Motor neuron (in vitro differentiated cells): ENCODE measurements around the gene THSD7A. TPM values are rescaled to one million over a fixed set of nuclear protein-coding genes. Genes with fewer than 3 reads are reported as not detected.
A peak's percentile ranks its signal among the peaks of the same experiment; 100 is the strongest.

Experiments used
- ATAC-seq, 8 experiments: fragments of 200-7000 bp; cut with Tn5 transposase; replicated peaks in 6 of 8; 2 replicates each; pipeline ENCODE4 v1.8.0; 2021; ENCODE audit warnings: mild to moderate bottlenecking in 8 of 8, moderate library complexity in 8 of 8
- H3K27ac ChIP-seq, 2 donors: fragments of 250-450 bp; sonication (Bioruptor Pico); 2 replicates each; pipeline ENCODE4 v1.9.0; 2021; ENCODE audit warnings: antibody characterized with exemption in 2 of 2, mild to moderate bottlenecking in 2 of 2, moderate library complexity in 1 of 2
- H3K4me1 ChIP-seq, 2 donors: fragments of 250-450 bp; sonication (Bioruptor Pico); replicated peaks in 1 of 2; 2 replicates each; pipeline ENCODE4 v1.6.1; 2021; ENCODE audit warnings: antibody characterized with exemption in 2 of 2, mild to moderate bottlenecking in 2 of 2, moderate library complexity in 1 of 2
- H3K4me3 ChIP-seq, 5 donors: fragments of 250-450 bp; sonication (Bioruptor Pico); 2 replicates each; pipeline ENCODE4 v1.9.0; 2021; ENCODE audit warnings: antibody characterized with exemption in 5 of 5, mild to moderate bottlenecking in 5 of 5, moderate library complexity in 4 of 5
- WGBS, 10 experiments: fragments of 450-650 bp; shearing (Covaris generic); methylation state at CpG; one replicate each; pipeline ENCODE4 v1.0.0; 2022; 5-methylcytosine and 5-hydroxymethylcytosine counted together
- in situ Hi-C, 9 experiments: fragments of 400-800 bp; cut with MboI; loops; one replicate each; pipeline ENCODE4 v1.15.0; 2021; ENCODE audit warnings: low sequenced_read_pairs in 9 of 9, low pct_unique_long_range_greater_than_20kb in 2 of 9; ENCODE audit not compliant: unreplicated experiment in 9 of 9
- total RNA-seq, 8 experiments: library from RNA; unstranded; fragments of 300-600 nt; gene quantifications; 2 replicates each; pipeline versions ENCODE4 v1.2.3 to v1.2.4, GENCODE V29; 2022

The THSD7A gene
- total RNA-seq, 8 experiments from 2014 or later = 1.1 to 24.7 (median 9.6) TPM

GRCh38 chr7:11795231-11795630 is 36.8 kb downstream of the THSD7A start:
- Histone ChIP-seq H3K27ac (no peak overlapping the region), H3K4me1 (peaks cover 0 to 11% of the 10 kb centered on the region in 2 donors), H3K4me3 (no peak overlapping the region)
- no peak for ATAC-seq
- WGBS, 10 experiments = 25 to 97% (median 80%) methylated on average over 1 to 4 of the region's 4 CpGs; no CpG with 5 or more reads in 1 of the 10 experiments
- in situ Hi-C loops = no loop called here

DNA sequence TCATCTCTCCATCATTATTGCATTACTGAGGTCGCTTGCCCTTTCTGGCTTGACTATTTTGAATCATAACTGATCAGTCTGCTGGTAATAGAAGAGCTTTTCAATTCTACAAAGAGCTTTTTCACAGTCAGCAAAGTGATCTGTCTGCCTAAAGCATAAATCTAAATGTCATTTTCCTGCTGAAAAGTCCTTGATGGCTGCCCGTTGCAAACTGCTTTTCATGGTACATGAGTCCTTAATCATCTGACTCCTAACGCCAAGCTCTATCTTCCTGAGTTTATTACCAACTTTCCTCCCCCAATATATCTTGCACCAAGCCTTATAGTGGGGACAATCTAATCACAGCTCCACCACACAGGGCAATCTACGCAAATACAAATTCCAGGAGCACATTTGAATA is 39.8 kb downstream of the THSD7A start:
- peak overlapping the region in 1 of 5 donors; percentile 13 for H3K4me3 ChIP-seq
- no peak overlapping the region for H3K27ac ChIP-seq
- 46 to 100% (median 71%) methylated on average over 1 to 4 of the region's 4 CpGs for WGBS, 10 experiments
- H3K4me1 ChIP-seq = peaks cover 0 to 11% of the 10 kb centered on the region in 2 donors
- in situ Hi-C loops = no loop called here
- peak in 5 of 8 experiments; percentile 48 to 94 (median 75) for ATAC-seq

DNA sequence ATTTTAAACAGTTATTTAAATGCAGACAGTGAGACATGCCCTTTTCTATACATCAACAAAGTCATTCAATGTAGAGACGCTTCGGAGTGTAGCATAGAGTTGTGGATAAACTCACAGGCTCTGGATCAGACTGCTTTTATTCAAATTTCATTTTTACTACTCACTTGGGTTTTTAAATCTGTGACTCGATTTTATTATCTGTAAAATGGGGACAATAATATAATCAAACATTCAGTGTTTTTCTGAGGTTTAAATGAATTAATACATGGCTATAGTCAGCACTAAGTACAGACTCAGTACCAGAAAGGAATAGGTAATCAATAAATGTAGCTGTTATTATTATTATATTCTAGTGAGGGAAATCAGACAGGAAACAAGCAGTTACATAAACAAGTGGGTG is 43.4 kb downstream of the THSD7A start:
- no peak for ATAC-seq
- WGBS, 10 experiments = 0 to 89% (median 50%) methylated on average over 1 to 3 of the region's 3 CpGs; no CpG with 5 or more reads in 3 of the 10 experiments
- no peak overlapping the region for H3K27ac ChIP-seq
- in situ Hi-C loops = no loop called here
- peaks cover 0 to 7% of the 10 kb centered on the region in 2 donors for H3K4me1 ChIP-seq
- no peak overlapping the region for H3K4me3 ChIP-seq

- 63 to 100% (median 84%) methylated on average over 3 to 4 of the region's 4 CpGs; no CpG with 5 or more reads in 2 of the 10 experiments for WGBS, 10 experiments
- H3K27ac ChIP-seq = no peak overlapping the region
Observed at GRCh38 chr7:11787534-11787933, 44.5 kb downstream of the THSD7A start.

GRCh38 chr7:11786186-11786585 is 45.8 kb downstream of the THSD7A start:
- in situ Hi-C loops = no loop called here
- no peak overlapping the region for H3K27ac ChIP-seq
- peak in 1 of 8 experiments; percentile 45 for ATAC-seq
- H3K4me3 ChIP-seq = no peak overlapping the region
- H3K4me1 ChIP-seq = no peaks in the 10 kb centered on the region
- 20 to 100% (median 92%) methylated on average over 1 to 2 of the region's 2 CpGs; no CpG with 5 or more reads in 1 of the 10 experiments for WGBS, 10 experiments

More at GRCh38 chr7:11787534-11787933, 44.5 kb downstream of the THSD7A start:
- no peak for ATAC-seq
- in situ Hi-C loops = no loop called here
- peaks cover 0 to 6% of the 10 kb centered on the region in 2 donors for H3K4me1 ChIP-seq
- no peak overlapping the region for H3K4me3 ChIP-seq

DNA sequence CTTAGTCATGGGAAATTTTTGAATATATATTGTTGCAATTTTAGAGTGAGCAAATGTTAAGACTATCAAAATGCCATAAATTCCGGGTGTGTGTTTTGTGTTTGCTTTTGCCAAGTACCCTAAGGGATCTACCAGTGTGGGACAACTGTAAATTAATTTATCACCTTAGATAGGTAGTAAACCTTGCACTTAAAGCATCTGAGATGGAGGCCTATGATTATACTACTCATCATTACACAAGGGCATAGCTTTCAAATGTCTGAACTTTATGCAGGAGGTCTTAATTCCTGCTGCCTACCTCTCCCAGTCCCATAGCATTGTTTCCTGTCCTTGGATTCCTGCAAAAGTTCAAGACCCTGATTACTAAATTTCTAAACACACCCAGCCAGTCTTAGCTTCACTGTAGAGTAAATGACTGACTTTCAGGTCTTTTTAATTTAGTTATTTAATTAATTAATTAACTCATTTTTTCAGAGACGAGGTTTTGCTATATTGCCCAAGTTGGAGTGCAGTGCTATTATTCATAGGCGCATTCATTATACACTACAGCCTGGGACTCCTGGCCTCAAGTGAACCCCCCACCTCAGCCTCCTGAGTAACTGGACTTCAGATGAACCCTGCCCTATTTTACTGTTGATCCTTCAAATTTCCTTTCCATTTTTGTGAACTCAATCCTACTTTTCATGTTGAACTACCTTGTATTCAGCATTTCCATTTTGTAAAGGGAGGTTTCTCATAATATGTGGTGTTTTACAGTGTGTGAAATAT is 47.0 kb downstream of the THSD7A start:
- H3K27ac ChIP-seq = no peak overlapping the region
- in situ Hi-C loops = no loop called here
- WGBS, 10 experiments = 31 to 100% (median 94%) methylated on average over 1 to 3 of the region's 3 CpGs; no CpG with 5 or more reads in 1 of the 10 experiments
- peak in 1 of 8 experiments; percentile 81 for ATAC-seq
- no peak overlapping the region for H3K4me3 ChIP-seq
- H3K4me1 ChIP-seq = no peaks in the 10 kb centered on the region

- in situ Hi-C loops = no loop called here
- no peak overlapping the region for H3K27ac ChIP-seq
- peaks cover 0 to 16% of the 10 kb centered on the region in 2 donors for H3K4me1 ChIP-seq
- H3K4me3 ChIP-seq = no peak overlapping the region
- peak in 4 of 8 experiments; percentile 67 to 82 (median 72) for ATAC-seq
- 21 to 100% (median 77%) methylated on average over 1 to 6 of the region's 7 CpGs for WGBS, 10 experiments
Observed at GRCh38 chr7:11779864-11780674, 51.9 kb downstream of the THSD7A start.

- in situ Hi-C loops = no loop called here
- H3K4me3 ChIP-seq = no peak overlapping the region
- peaks cover 0 to 16% of the 10 kb centered on the region in 2 donors for H3K4me1 ChIP-seq
- peak in 3 of 8 experiments; percentile 30 to 55 (median 33) for ATAC-seq
- no peak overlapping the region for H3K27ac ChIP-seq
- 14 to 100% (median 74%) methylated on average over 1 to 2 of the region's 2 CpGs for WGBS, 10 experiments
Observed at GRCh38 chr7:11776039-11776438, 56.0 kb downstream of the THSD7A start.

GRCh38 chr7:11775401-11775800 is 56.6 kb downstream of the THSD7A start:
- Histone ChIP-seq H3K4me3 (no peak overlapping the region), H3K4me1 (peaks cover 0 to 16% of the 10 kb centered on the region in 2 donors), H3K27ac (no peak overlapping the region)
- ATAC-seq = peak in 1 of 8 experiments; percentile 69
- WGBS, 10 experiments = 0 to 100% (median 82%) methylated on average over 1 to 2 of the region's 2 CpGs
- in situ Hi-C loops = no loop called here

GRCh38 chr7:11768263-11768662 is 63.7 kb downstream of the THSD7A start:
- Histone ChIP-seq H3K4me1 (peaks cover 2 to 9% of the 10 kb centered on the region in 2 donors), H3K4me3 (no peak overlapping the region), H3K27ac (no peak overlapping the region)
- WGBS, 10 experiments = 21 to 100% (median 88%) methylated on average over 2 to 5 of the region's 5 CpGs; no CpG with 5 or more reads in 1 of the 10 experiments
- ATAC-seq = no peak
- in situ Hi-C loops = no loop called here

DNA sequence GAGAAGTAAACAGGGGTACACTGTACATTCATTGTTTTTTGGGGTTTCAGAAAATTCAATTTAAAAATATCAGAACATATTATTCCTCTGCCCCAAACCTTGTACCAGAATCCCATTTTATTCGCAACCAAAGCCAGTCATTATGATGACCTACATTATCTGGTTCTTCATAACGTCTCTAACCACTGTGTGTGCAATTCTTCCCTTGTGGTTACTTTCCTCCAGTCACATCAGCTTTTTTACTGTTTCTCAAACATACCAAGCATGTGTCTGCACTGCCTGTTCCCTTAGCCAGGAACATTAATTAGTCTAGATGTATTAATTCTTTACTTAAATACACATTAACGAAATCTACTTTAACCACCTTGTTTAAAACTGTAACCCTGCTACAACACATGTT is 64.8 kb downstream of the THSD7A start:
- in situ Hi-C loops = no loop called here
- no peak for ATAC-seq
- peaks cover 2 to 9% of the 10 kb centered on the region in 2 donors for H3K4me1 ChIP-seq
- no peak overlapping the region for H3K4me3 ChIP-seq
- no peak overlapping the region for H3K27ac ChIP-seq
- WGBS, 10 experiments = 23 to 97% (median 94%) methylated on average over 2 to 3 of the region's 3 CpGs; no CpG with 5 or more reads in 1 of the 10 experiments

- in situ Hi-C loops = no loop called here
- Histone ChIP-seq H3K4me3 (no peak overlapping the region), H3K27ac (no peak overlapping the region), H3K4me1 (peaks cover under 1 to 2% of the 10 kb centered on the region in 2 donors)
- 0 to 72% (median 44%) methylated on average over 2 to 3 of the region's 3 CpGs; no CpG with 5 or more reads in 1 of the 10 experiments for WGBS, 10 experiments
- peak in 3 of 8 experiments; percentile 15 to 95 (median 64) for ATAC-seq
Observed at GRCh38 chr7:11760372-11760771, 71.6 kb downstream of the THSD7A start.

DNA sequence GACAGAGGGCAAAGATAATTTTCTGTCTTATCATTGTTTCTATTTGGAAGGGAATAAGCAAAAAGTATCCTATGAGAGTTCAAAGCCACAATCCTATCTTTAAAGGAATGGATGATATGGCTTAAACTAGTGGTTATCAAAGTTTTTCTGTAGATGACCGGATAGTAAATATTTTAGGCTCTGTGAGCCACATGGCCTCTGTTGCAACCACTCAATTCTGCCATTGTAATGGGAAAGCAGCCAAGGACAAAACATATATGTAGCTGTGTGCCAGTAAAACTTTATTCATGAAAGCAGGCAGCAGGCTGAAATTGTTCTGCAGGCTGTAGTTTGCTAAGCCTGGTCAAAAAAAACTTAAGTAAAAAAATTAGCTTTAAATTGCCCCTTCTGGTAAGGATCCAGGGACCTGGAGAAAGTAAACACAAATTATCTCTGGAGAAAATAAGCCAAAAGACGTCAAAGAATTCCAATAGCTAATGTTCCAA is 73.3 kb downstream of the THSD7A start:
- in situ Hi-C loops = no loop called here
- Histone ChIP-seq H3K4me1 (no peaks in the 10 kb centered on the region), H3K27ac (no peak overlapping the region), H3K4me3 (no peak overlapping the region)
- WGBS, 10 experiments = 11 to 100% (median 82%) methylated on average over 1 to 2 of the region's 2 CpGs
- no peak for ATAC-seq
